Cardiac muscle cell (in vitro differentiated cells and primary cell): ENCODE results near the gene EXOC3. TPM values are rescaled to one million over a fixed set of nuclear protein-coding genes. Genes with fewer than 3 reads are reported as not detected.
A peak's percentile ranks its signal among the peaks of the same experiment; 100 is the strongest.

Experiments used
- DNase-seq, 2 donors: peaks; one replicate each; pipeline versions ENCODE4 v3.0.0 to v3.0.0-alpha.2; 2010 to 2017; ENCODE audit warnings: low read depth in 1 of 2, low spot score in 1 of 2
- H3K27ac ChIP-seq: fragments of 200-600 bp; sonication (generic); 2 replicates; pipeline ENCODE4 v1.5.1; 2016
- H3K27me3 ChIP-seq: fragments of 200-600 bp; sonication (generic); 2 replicates; pipeline ENCODE4 v1.6.0; 2016; ENCODE audit warnings: control low read depth
- H3K36me3 ChIP-seq: fragments of 200-600 bp; sonication (generic); 2 replicates; pipeline ENCODE4 v1.5.1; 2016; ENCODE audit warnings: control low read depth
- H3K4me1 ChIP-seq: fragments of 200-600 bp; sonication (generic); 2 replicates; pipeline ENCODE4 v1.8.1; 2017; ENCODE audit warnings: low read depth, mild to moderate bottlenecking, mixed run types
- H3K4me3 ChIP-seq: fragments of 200-600 bp; sonication (generic); 2 replicates; pipeline ENCODE4 v1.5.1; 2016; ENCODE audit warnings: mild to moderate bottlenecking
- H3K9me3 ChIP-seq: fragments of 200-600 bp; sonication (generic); 2 replicates; pipeline ENCODE4 v1.5.1; 2017; ENCODE audit warnings: low read depth, mild to moderate bottlenecking, control low read depth
- polyA plus RNA-seq: library from polyadenylated mRNA; unstranded; fragments of >200 nt; fragmentation: Nextera tagmentation; extraction: Ambion mirVana; gene quantifications from 2 replicates; pipeline ENCODE4 v1.2.1, GENCODE V29; 2016
- total RNA-seq: library from RNA; depleted of rRNA; stranded (reverse); fragments of >200 nt; gene quantifications from 2 replicates; pipeline ENCODE4 v1.2.3, GENCODE V29; 2016
- TF ChIP-seq, protein P1 (sequence below): IDR thresholded peaks from 2 replicates; pipeline ENCODE4 v1.5.1; 2012; ENCODE audit warnings: low read depth, mild to moderate bottlenecking, low read length

The EXOC3 gene
- total and polyA plus RNA-seq, 2 experiments from 2014 or later, result 34.8 to 56.4 TPM

DNA sequence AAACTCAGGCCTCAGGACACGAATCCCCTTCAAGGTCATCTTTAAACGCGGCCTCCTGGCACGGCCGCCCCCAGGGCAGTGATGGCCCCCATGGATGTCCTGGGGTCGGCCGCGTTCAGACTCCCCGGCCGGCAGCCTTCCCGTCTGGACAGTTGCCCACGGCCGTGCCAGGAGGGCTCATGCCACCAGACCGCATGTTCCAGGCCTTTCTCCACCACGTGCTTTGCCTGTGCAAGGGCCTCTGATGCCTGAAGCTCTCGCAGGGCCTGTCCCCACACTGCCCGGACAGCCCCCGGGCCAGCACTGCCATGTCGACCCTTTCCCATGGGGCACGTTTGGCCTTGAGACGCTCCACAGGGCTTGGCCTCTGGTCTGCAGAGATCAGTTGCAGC, 46.7 kb downstream of the EXOC3 start:
- TF ChIP-seq, protein P1, sequence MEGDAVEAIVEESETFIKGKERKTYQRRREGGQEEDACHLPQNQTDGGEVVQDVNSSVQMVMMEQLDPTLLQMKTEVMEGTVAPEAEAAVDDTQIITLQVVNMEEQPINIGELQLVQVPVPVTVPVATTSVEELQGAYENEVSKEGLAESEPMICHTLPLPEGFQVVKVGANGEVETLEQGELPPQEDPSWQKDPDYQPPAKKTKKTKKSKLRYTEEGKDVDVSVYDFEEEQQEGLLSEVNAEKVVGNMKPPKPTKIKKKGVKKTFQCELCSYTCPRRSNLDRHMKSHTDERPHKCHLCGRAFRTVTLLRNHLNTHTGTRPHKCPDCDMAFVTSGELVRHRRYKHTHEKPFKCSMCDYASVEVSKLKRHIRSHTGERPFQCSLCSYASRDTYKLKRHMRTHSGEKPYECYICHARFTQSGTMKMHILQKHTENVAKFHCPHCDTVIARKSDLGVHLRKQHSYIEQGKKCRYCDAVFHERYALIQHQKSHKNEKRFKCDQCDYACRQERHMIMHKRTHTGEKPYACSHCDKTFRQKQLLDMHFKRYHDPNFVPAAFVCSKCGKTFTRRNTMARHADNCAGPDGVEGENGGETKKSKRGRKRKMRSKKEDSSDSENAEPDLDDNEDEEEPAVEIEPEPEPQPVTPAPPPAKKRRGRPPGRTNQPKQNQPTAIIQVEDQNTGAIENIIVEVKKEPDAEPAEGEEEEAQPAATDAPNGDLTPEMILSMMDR, result no peak
- Histone ChIP-seq H3K27me3 (peaks cover 30% of the 10 kb centered on the region), H3K27ac (peak overlapping the region; percentile 37), H3K4me3 (no peak overlapping the region), H3K36me3 (no peaks in the 10 kb centered on the region), H3K9me3 (no peaks in the 10 kb centered on the region), H3K4me1 (no peaks in the 10 kb centered on the region)
- no peak for DNase-seq

DNA sequence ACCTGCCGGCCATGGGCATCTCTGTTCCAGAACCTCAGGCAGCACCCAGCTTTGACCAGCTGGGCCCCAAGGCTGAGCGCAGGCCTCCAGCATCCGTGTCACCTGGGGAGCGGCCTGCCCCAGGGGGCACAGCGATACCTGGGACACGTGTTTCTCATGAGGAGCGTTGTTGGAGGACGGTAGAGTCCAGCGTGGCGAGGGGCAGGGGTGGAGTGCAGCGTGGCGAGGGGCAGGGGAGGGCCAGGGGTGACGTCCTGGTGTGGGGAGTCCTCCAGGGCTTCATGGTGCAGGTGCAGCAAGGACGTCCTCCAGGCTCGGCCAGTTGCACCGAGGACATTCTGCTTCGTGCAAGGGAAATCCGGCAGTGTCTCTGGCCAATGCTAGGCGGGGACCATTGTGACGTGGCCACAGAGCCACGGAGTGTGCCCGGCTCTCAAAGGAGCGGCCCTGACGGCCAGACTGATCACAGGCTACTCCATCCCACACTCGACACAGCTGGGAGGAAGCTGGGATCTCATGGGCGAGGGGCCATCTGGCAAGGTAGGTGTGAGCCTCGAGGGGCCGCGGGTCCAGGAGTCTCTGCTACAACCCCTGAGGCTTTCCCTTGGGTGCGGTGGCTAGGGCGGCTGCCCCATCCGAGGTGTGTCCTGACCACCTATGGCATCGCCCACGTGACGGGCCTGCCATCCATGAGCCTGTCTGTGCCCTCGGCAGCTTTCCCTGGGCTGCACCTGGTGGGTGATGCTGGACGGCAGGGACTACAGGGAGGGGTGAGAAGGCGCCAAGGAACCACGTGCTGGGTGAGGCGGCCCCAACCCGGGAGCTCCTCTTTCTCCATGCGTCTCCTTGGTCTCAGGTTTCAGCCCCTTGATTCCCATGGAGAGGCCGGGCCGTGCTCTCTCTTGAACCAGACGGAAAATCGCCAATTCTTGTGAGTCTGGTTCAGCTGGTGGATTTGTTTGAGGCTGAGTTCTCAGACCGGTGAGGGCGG, 47.4 kb downstream of the EXOC3 start:
- Histone ChIP-seq H3K4me3 (no peak overlapping the region), H3K27me3 (peaks cover 36% of the 10 kb centered on the region)
- DNase-seq, result no peak

DNA sequence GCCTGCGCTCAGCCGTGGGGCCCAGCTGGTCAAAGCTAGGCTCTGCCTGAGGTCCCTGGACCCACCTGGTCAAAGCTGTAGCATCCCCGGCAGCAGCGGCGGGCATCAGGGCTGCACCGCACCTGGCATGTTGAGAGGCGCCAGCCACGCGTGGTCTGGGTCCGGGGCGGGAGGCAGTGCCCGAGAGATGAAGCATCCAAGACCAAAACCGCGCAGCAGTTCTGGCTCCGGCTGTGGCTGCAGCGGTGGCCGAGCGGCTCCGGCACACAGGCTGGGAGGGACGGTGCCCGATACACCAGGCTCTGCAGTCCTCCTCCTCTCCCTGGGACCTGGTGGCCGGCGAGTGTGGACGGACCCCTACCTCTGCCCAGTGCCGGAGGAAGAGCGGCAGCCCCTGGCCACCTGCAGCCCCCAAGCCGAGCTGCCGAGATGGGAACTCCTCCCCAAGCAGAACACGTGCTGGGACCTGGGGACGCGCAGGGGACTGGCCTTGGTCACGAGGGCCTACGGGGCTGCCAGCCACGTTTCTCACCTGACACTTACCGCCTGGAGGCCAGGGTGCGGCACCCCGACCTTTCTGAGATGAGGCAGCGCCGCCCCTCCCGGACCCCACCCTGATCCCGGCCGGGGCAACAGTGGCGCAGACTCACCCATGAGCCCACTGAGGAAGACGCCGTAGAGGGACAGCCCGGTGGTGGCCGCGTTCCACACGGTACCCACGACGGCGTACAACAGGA, 48.3 kb downstream of the EXOC3 start:
- Histone ChIP-seq H3K27ac (no peak overlapping the region), H3K4me3 (no peak overlapping the region), H3K36me3 (no peaks in the 10 kb centered on the region), H3K9me3 (no peaks in the 10 kb centered on the region), H3K27me3 (peaks cover 42% of the 10 kb centered on the region), H3K4me1 (no peaks in the 10 kb centered on the region)
- TF ChIP-seq, protein P1, result no peak
- no peak for DNase-seq

More for the DNA sequence above, 47.4 kb downstream of the EXOC3 start:
- TF ChIP-seq, protein P1, result no peak
- no peaks in the 10 kb centered on the region for H3K4me1 ChIP-seq
- H3K36me3 ChIP-seq, result no peaks in the 10 kb centered on the region
- no peaks in the 10 kb centered on the region for H3K9me3 ChIP-seq
- no peak overlapping the region for H3K27ac ChIP-seq

DNA sequence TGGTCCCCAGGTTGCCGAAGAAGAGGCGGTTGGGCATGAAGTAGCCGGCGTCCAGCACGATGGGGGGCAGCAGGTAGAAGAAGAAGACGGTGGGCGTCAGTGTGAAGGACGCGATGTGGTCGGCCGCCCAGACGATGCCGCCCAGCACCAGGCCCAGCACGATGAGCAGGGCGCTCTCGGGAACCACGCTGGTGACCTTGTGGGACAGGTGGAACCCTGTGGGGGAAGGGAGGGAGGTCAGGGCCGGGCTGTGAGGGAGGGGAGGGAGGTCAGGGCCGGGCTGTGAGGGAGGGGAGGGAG, 48.8 kb downstream of the EXOC3 start:
- Histone ChIP-seq H3K27ac (no peak overlapping the region), H3K4me3 (no peak overlapping the region), H3K4me1 (no peaks in the 10 kb centered on the region), H3K9me3 (no peaks in the 10 kb centered on the region), H3K36me3 (no peaks in the 10 kb centered on the region), H3K27me3 (peaks cover 47% of the 10 kb centered on the region)
- no peak for DNase-seq
- TF ChIP-seq, protein P1, result no peak

DNA sequence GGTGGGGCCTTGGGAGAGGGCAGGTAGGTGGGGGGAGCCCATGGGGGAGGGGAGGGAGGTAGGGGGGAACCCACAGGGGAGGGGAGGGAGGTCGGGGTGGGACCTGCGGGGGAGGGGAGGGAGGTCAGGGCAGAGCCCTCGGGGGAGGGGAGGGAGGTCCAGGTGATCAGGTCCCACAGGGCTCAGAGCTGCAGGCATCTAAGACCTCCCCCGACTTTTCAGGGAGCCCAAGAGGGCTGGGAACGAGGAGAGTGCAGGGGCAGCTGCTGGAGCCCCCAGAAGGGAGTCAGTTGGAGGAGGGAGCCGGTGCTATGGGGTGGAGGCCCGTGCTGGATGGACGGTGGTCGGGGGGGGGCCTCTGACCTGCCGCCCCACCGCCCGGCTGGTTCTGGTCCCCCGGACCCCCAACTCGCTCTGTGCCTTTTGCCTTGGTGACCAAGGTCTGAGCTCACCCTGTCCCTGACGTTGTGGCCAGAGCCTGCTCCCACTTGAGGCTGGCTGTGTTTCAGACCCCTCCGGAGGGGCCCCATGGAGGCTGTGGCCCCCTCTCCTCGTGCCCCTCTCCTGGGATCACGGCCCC, 49.4 kb downstream of the EXOC3 start:
- H3K27me3 ChIP-seq, result peaks cover 53% of the 10 kb centered on the region
- no peaks in the 10 kb centered on the region for H3K36me3 ChIP-seq
- TF ChIP-seq, protein P1, result no peak
- H3K4me3 ChIP-seq, result no peak overlapping the region
- no peaks in the 10 kb centered on the region for H3K4me1 ChIP-seq
- no peak overlapping the region for H3K27ac ChIP-seq
- H3K9me3 ChIP-seq, result no peaks in the 10 kb centered on the region
- no peak for DNase-seq
